ENCODE measurements around the gene SENP8. TPM values are rescaled to one million over a fixed set of nuclear protein-coding genes. Genes with fewer than 3 reads are reported as not detected.

Gene SENP8
- total RNA-seq, 4 donors from 2014 or later = 1.5 to 2.8 (median 1.8) TPM

- TF ChIP-seq POLR2A (IDR thresholded peaks at IDR 0.05) = no peak
- no peak for TF ChIP-seq CTCF (IDR thresholded peaks at IDR 0.05)
- DNase-seq = no peak
- Histone ChIP-seq H3K9me3 (no peaks in the 10 kb centered on the region), H3K27me3 (no peaks in the 10 kb centered on the region), H3K36me3 (no peaks in the 10 kb centered on the region), H3K4me1 (peaks cover 0 to 57% (median 6%) of the 10 kb centered on the region in 3 donors), H3K4me3 (no peak overlapping the region), H3K27ac (peak overlapping the region in 2 of 4 donors; percentile 7 to 12)
- 78 to 79% methylated on average over 4 of the region's 4 CpGs for WGBS, 2 donors
- intact Hi-C loops (cut with DNase I) = no loop called here
These were observed 4.7 kb upstream of the SENP8 start for GRCh38 chr15:72113347-72114031.

GRCh38 chr15:72116731-72117485 is 1.3 kb upstream of the SENP8 start:
- H3K27ac ChIP-seq = peak overlapping the region; percentile 95 to 99 (median 98)
- H3K9me3 ChIP-seq = no peaks in the 10 kb centered on the region
- DNase-seq = no peak
- H3K36me3 ChIP-seq = no peaks in the 10 kb centered on the region
- peaks cover 7 to 58% (median 12%) of the 10 kb centered on the region in 3 donors for H3K4me1 ChIP-seq
- intact Hi-C loops (cut with DNase I) = no loop called here
- no peaks in the 10 kb centered on the region for H3K27me3 ChIP-seq
- 2 to 8% methylated on average over 22 to 24 of the region's 24 CpGs for WGBS, 2 donors
- peak overlapping the region; percentile 82 to 94 (median 92) for H3K4me3 ChIP-seq
- TF ChIP-seq POLR2A (IDR thresholded peaks at IDR 0.05) (peak in 1 of 4 donors; percentile 7), CTCF (IDR thresholded peaks at IDR 0.05) (no peak)

GRCh38 chr15:72117486-72118016 is 652 bp upstream of the SENP8 start:
- no peaks in the 10 kb centered on the region for H3K9me3 ChIP-seq
- peak overlapping the region; percentile 95 to 99 (median 98) for H3K27ac ChIP-seq
- H3K4me1 ChIP-seq = peaks cover 7 to 52% (median 12%) of the 10 kb centered on the region in 3 donors
- H3K36me3 ChIP-seq = no peaks in the 10 kb centered on the region
- peak in 1 of 4 donors; percentile 74 for TF ChIP-seq POLR2A (IDR thresholded peaks at IDR 0.05)
- no peak for TF ChIP-seq CTCF (IDR thresholded peaks at IDR 0.05)
- DNase-seq = peak; percentile 38
- no peaks in the 10 kb centered on the region for H3K27me3 ChIP-seq
- intact Hi-C loops (cut with DNase I) = no loop called here
- peak overlapping the region; percentile 82 to 94 (median 92) for H3K4me3 ChIP-seq
- WGBS, 2 donors = 0% methylated on average over 2 to 11 of the region's 59 CpGs

DNA sequence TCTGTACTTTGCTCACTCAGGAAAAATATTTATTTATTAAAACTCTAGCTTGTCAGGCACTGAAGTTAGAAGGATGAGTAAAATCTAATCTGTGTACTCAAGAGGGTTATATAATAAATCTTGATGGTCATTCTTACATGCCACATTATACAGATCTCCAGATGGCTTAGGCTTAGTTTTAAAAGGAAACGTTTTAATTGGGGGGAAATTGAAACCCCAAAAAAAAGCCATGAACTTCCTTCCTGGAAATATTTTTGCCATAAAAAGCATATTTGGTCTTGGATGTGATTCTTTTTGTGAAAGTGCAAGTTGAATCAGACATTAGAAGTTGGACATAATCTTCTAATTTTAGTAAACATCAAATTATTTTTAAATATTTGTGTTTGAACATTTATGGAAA is 6.0 kb downstream of the SENP8 start:
- Histone ChIP-seq H3K4me3 (no peak overlapping the region), H3K4me1 (peaks cover under 1 to 1% (median under 1%) of the 10 kb centered on the region in 3 donors), H3K9me3 (no peaks in the 10 kb centered on the region), H3K36me3 (no peaks in the 10 kb centered on the region), H3K27ac (no peak overlapping the region), H3K27me3 (no peaks in the 10 kb centered on the region)
- no peak for DNase-seq
- WGBS, 2 donors = 12 to 47% methylated on average over 1 of the region's 1 CpG
- intact Hi-C loops (cut with DNase I) = no loop called here
- TF ChIP-seq POLR2A (IDR thresholded peaks at IDR 0.05) (no peak), CTCF (IDR thresholded peaks at IDR 0.05) (no peak)
